CD14-positive monocyte (primary cell): ENCODE data around the gene CCN2. TPM values are rescaled to one million over a fixed set of nuclear protein-coding genes. Genes with fewer than 3 reads are reported as not detected.

Experiments
- DNase-seq, 3 donors: peaks; one replicate each; pipeline ENCODE4 v3.0.0-alpha.2; 2011 to 2022
- H2AFZ ChIP-seq: 2 replicates; pipeline ENCODE4 v1.6.0; 2012; ENCODE audit warnings: mild to moderate bottlenecking, low read depth, low read length, inconsistent platforms; ENCODE audit not compliant: insufficient read depth, poor library complexity, severe bottlenecking
- H3K27ac ChIP-seq, 2 donors: 1 replicate in 1 of 2; 2 replicates in 1 of 2; pipeline ENCODE4 v1.5.1; 2012 to 2013; ENCODE audit warnings: low read length in 2 of 2, control low read depth in 1 of 2, inconsistent platforms in 1 of 2, low read depth in 1 of 2, mild to moderate bottlenecking in 1 of 2
- H3K27me3 ChIP-seq, 2 donors: one replicate each; pipeline versions ENCODE4 v1.6.0 to v1.6.1; 2011 to 2013; ENCODE audit warnings: low read length in 2 of 2; ENCODE audit not compliant: control insufficient read depth in 2 of 2, insufficient read depth in 2 of 2
- H3K36me3 ChIP-seq, 2 donors: replicated peaks in 1 of 2; 1 replicate in 1 of 2; 2 replicates in 1 of 2; pipeline versions ENCODE4 v1.5.1 to v1.6.1; 2012 to 2013; ENCODE audit warnings: low read length in 2 of 2, control low read depth in 1 of 2, inconsistent platforms in 1 of 2, mild to moderate bottlenecking in 1 of 2; ENCODE audit not compliant: insufficient read depth in 2 of 2, control insufficient read depth in 1 of 2
- H3K4me1 ChIP-seq, 2 donors: 1 replicate in 1 of 2; 2 replicates in 1 of 2; pipeline versions ENCODE4 v1.5.1 to v1.6.1; 2012 to 2013; ENCODE audit warnings: low read length in 2 of 2, control low read depth in 1 of 2, inconsistent platforms in 1 of 2, mild to moderate bottlenecking in 1 of 2, moderate library complexity in 1 of 2; ENCODE audit not compliant: insufficient read depth in 2 of 2, control insufficient read depth in 1 of 2
- H3K4me2 ChIP-seq: replicated peaks from 2 replicates; pipeline ENCODE3; 2012; ENCODE audit warnings: low read length, moderate library complexity, mild to moderate bottlenecking; ENCODE audit not compliant: poor library complexity, severe bottlenecking; ENCODE audit errors: extremely low read depth
- H3K4me3 ChIP-seq, 3 experiments: fragments of 200-600 bp in 1 of 3; sonication (generic) in 1 of 3; replicated peaks in 1 of 3; 1 replicate in 2 of 3; 2 replicates in 1 of 3; pipeline ENCODE4 v1.5.1; 2011 to 2013; ENCODE audit warnings: low read length in 3 of 3, mild to moderate bottlenecking in 3 of 3, control low read depth in 2 of 3, low read depth in 2 of 3, inconsistent platforms in 1 of 3, moderate library complexity in 1 of 3
- H3K79me2 ChIP-seq: 2 replicates; pipeline ENCODE4 v1.6.0; 2012; ENCODE audit warnings: mild to moderate bottlenecking, control low read depth, inconsistent platforms, low read length, moderate library complexity; ENCODE audit not compliant: insufficient read depth
- H3K9ac ChIP-seq: 2 replicates; pipeline ENCODE4 v1.6.0; 2017; ENCODE audit warnings: low read length, mild to moderate bottlenecking; ENCODE audit not compliant: insufficient read depth, poor library complexity, severe bottlenecking
- H3K9me3 ChIP-seq, 2 donors: replicated peaks in 1 of 2; 1 replicate in 1 of 2; 2 replicates in 1 of 2; pipeline versions ENCODE4 v1.5.1 to v1.6.1; 2012 to 2013; ENCODE audit warnings: low read length in 2 of 2, control low read depth in 1 of 2; ENCODE audit not compliant: control insufficient read depth in 1 of 2, insufficient read depth in 1 of 2
- H4K20me1 ChIP-seq: 2 replicates; pipeline ENCODE4 v1.6.0; 2012; ENCODE audit warnings: mild to moderate bottlenecking, low read length, control low read depth, moderate library complexity; ENCODE audit not compliant: insufficient read depth
- H3K27ac Mint-ChIP-seq, 7 donors: one replicate each; pipeline ENCODE4 v1.8.0; 2020; ENCODE audit warnings: mild to moderate bottlenecking in 7 of 7, mixed read lengths in 7 of 7, moderate library complexity in 6 of 7, inconsistent platforms in 2 of 7
- H3K27me3 Mint-ChIP-seq, 3 donors: one replicate each; pipeline ENCODE4 v1.8.0; 2021 to 2022; ENCODE audit warnings: low read depth in 3 of 3, mild to moderate bottlenecking in 3 of 3, mixed read lengths in 3 of 3, moderate library complexity in 3 of 3, inconsistent platforms in 1 of 3
- H3K36me3 Mint-ChIP-seq, 2 donors: one replicate each; pipeline ENCODE4 v1.8.0; 2020; ENCODE audit warnings: mixed read lengths in 2 of 2, inconsistent platforms in 1 of 2, mild to moderate bottlenecking in 1 of 2
- H3K4me1 Mint-ChIP-seq: one replicate; pipeline ENCODE4 v1.8.0; 2020; ENCODE audit warnings: mild to moderate bottlenecking, mixed read lengths
- H3K4me3 Mint-ChIP-seq, 2 donors: one replicate each; pipeline ENCODE4 v1.8.0; 2020; ENCODE audit warnings: mild to moderate bottlenecking in 2 of 2, mixed read lengths in 2 of 2, moderate library complexity in 1 of 2
- H3K9me3 Mint-ChIP-seq, 7 donors: one replicate each; pipeline ENCODE4 v1.8.0; 2020 to 2022; ENCODE audit warnings: mixed read lengths in 7 of 7, mild to moderate bottlenecking in 6 of 7, moderate library complexity in 6 of 7, inconsistent platforms in 2 of 7
- WGBS: methylation state at CpG from one replicate; pipeline ENCODE4 v1.1.5; 2013; ENCODE audit warnings: missing lambda C conversion rate; ENCODE audit not compliant: insufficient coverage; 5-methylcytosine and 5-hydroxymethylcytosine counted together
- intact Hi-C, 2 donors: fragments of 100-400 bp; cut with micrococcal nuclease; formaldehyde crosslinking; loops; one replicate each; pipeline versions ENCODE4 v1.15.0 to v1.15.1; 2023
- polyA plus RNA-seq, 3 donors: library from polyadenylated mRNA; depleted of rRNA in 1 of 3; unstranded in 2 of 3; stranded (reverse) in 1 of 3; fragments of 300-500 nt in 2 of 3; fragments of >200 nt in 1 of 3; fragmentation: Illumina TruSeq in 2 of 3; gene quantifications; 1 replicate in 2 of 3; 2 replicates in 1 of 3; pipeline ENCODE4 v1.2.3, GENCODE V29; 2012 to 2021
- TF ChIP-seq, protein P1 (sequence below): fragments of 200-600 bp; IDR thresholded peaks from one replicate; pipeline ENCODE4 v1.8.0; 2022; ENCODE audit warnings: antibody characterized with exemption, mild to moderate bottlenecking

CCN2 gene
- polyA plus RNA-seq, 3 donors = not detected

DNA sequence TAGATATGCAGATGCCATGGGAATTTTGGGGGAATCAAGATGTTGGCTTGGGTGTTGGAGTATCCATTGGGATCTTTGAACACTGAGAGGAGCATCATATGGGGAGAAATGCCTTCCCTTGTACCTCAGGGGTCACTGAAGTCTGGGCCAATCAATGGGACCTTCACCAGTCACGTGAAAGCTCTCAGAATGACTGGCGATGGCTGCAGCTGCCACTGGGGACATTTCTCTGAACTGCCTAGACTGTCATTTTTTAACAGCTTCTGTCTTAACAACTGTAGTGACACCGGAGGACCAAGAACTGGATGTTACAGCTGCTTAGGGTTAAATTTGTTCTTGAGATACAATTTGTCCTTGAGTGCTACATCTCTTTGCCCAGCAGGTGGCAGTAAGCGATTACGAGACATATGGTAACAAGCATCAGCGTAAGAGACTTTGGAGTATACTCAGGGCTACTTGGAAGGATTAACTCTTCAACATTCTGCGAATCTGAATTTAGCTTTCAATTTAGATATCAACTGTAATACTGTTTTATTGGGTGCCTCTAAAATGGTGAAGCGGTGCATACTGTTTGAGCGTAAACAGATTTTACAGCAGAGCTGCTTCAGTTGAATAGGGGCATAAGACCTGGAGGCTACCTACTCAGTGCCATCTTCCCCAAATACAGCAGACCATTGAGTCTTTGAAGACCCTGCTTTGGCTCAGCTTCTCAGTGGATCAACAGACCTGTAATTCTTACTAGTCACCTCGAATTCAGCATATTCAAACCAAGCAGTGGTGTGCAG, 36.0 kb downstream of the CCN2 start:
- peaks cover 0 to 5% of the 10 kb centered on the region in 2 donors for H3K9me3 ChIP-seq
- no peaks in the 10 kb centered on the region for H4K20me1 ChIP-seq
- DNase-seq = peak in 2 of 3 donors; percentile 12
- intact Hi-C loops = no loop called here
- Mint-ChIP-seq H3K27ac (no peak overlapping the region), H3K9me3 (peaks cover 0 to 14% (median 12%) of the 10 kb centered on the region in 7 donors), H3K36me3 (no peaks in the 10 kb centered on the region), H3K27me3 (peaks cover 18 to 51% (median 36%) of the 10 kb centered on the region in 3 donors), H3K4me3 (no peak overlapping the region), H3K4me1 (peaks cover 5% of the 10 kb centered on the region)
- peak overlapping the region; percentile 4 for H2AFZ ChIP-seq
- WGBS = 14% methylated on average over 5 of the region's 10 CpGs
- H3K9ac ChIP-seq = no peak overlapping the region
- H3K4me2 ChIP-seq = no peak overlapping the region
- peaks cover 26 to 47% of the 10 kb centered on the region in 2 donors for H3K27me3 ChIP-seq
- TF ChIP-seq, protein P1, sequence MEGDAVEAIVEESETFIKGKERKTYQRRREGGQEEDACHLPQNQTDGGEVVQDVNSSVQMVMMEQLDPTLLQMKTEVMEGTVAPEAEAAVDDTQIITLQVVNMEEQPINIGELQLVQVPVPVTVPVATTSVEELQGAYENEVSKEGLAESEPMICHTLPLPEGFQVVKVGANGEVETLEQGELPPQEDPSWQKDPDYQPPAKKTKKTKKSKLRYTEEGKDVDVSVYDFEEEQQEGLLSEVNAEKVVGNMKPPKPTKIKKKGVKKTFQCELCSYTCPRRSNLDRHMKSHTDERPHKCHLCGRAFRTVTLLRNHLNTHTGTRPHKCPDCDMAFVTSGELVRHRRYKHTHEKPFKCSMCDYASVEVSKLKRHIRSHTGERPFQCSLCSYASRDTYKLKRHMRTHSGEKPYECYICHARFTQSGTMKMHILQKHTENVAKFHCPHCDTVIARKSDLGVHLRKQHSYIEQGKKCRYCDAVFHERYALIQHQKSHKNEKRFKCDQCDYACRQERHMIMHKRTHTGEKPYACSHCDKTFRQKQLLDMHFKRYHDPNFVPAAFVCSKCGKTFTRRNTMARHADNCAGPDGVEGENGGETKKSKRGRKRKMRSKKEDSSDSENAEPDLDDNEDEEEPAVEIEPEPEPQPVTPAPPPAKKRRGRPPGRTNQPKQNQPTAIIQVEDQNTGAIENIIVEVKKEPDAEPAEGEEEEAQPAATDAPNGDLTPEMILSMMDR = peak; percentile 77
- H3K4me3 ChIP-seq = no peak overlapping the region
- H3K27ac ChIP-seq = no peak overlapping the region
- H3K79me2 ChIP-seq = no peaks in the 10 kb centered on the region
- H3K36me3 ChIP-seq = no peaks in the 10 kb centered on the region
- no peaks in the 10 kb centered on the region for H3K4me1 ChIP-seq

GRCh38 chr6:131914234-131914633, 36.9 kb downstream of the CCN2 start:
- intact Hi-C loops = no loop called here
- H3K4me1 Mint-ChIP-seq = peaks cover 6% of the 10 kb centered on the region
- H3K4me3 Mint-ChIP-seq = no peak overlapping the region
- no peaks in the 10 kb centered on the region for H3K4me1 ChIP-seq
- peaks cover 0 to 11% (median 7%) of the 10 kb centered on the region in 7 donors for H3K9me3 Mint-ChIP-seq
- WGBS = no CpG with 5 or more reads among the region's 1 CpG
- H3K27ac Mint-ChIP-seq = no peak overlapping the region
- no peaks in the 10 kb centered on the region for H4K20me1 ChIP-seq
- H3K27me3 ChIP-seq = peaks cover 26 to 47% of the 10 kb centered on the region in 2 donors
- H3K4me2 ChIP-seq = no peak overlapping the region
- no peak overlapping the region for H3K27ac ChIP-seq
- H3K27me3 Mint-ChIP-seq = peaks cover 14 to 49% (median 36%) of the 10 kb centered on the region in 3 donors
- no peak for DNase-seq
- H3K9me3 ChIP-seq = peaks cover 0 to 5% of the 10 kb centered on the region in 2 donors
- no peak overlapping the region for H3K4me3 ChIP-seq
- H3K79me2 ChIP-seq = no peaks in the 10 kb centered on the region
- TF ChIP-seq, protein P1 = no peak
- no peak overlapping the region for H2AFZ ChIP-seq
- H3K36me3 ChIP-seq = no peaks in the 10 kb centered on the region
- H3K9ac ChIP-seq = no peak overlapping the region
- H3K36me3 Mint-ChIP-seq = no peaks in the 10 kb centered on the region
